ENCODE data around the gene LGALS3.

The LGALS3 gene

GRCh38 chr14:55103971-55104954, 24.8 kb upstream of the LGALS3 start:
- no peaks in the 10 kb centered on the region for H3K9me3 ChIP-seq (ENCODE audit: control insufficient read depth, low read length)
- H3K27ac ChIP-seq, result peak overlapping the region; percentile 30
- no peak overlapping the region for H3K4me2 ChIP-seq (ENCODE audit: low read length)
- H3K4me1 ChIP-seq, result peaks cover 4% of the 10 kb centered on the region
- no peaks in the 10 kb centered on the region for H3K36me3 ChIP-seq (ENCODE audit: control insufficient read depth, insufficient read depth, low read length)
- no peak for TF ChIP-seq CTCF (IDR thresholded peaks at IDR 0.05)
- H3K27me3 ChIP-seq (ENCODE audit: control insufficient read depth, insufficient read depth, low read length), result no peaks in the 10 kb centered on the region
- no peak overlapping the region for H2AFZ ChIP-seq
- H3K4me3 ChIP-seq (ENCODE audit: low read depth, low read length), result no peak overlapping the region
- no peaks in the 10 kb centered on the region for H3K79me2 ChIP-seq
- H3K9ac ChIP-seq, result no peak overlapping the region

DNA sequence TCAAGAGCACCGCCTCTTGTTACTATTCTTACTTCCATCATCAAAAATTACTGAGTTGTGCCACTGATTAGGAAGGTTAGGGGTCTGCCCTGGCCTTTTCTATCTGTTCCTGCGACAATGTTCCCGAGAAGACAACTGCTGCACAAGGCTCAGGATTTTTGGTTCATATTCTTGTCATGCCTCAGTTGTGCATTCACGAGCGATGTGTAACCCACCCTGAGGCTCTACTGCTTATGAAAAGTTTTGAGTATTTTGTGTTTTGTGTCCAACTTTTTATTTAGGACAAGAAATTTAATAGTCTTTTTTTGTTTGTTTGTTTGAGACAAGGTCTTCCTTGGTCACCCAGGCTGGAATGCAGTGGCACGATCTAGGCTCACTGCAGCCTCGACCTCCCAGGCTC, 23.1 kb upstream of the LGALS3 start:
- Histone ChIP-seq H3K27ac (no peak overlapping the region), H3K4me2 (ENCODE audit: low read length) (no peak overlapping the region), H3K9ac (no peak overlapping the region), H2AFZ (no peak overlapping the region), H3K4me1 (peaks cover 4% of the 10 kb centered on the region), H3K27me3 (ENCODE audit: control insufficient read depth, insufficient read depth, low read length) (no peaks in the 10 kb centered on the region), H3K4me3 (ENCODE audit: low read depth, low read length) (no peak overlapping the region), H3K9me3 (ENCODE audit: control insufficient read depth, low read length) (no peaks in the 10 kb centered on the region), H3K36me3 (ENCODE audit: control insufficient read depth, insufficient read depth, low read length) (no peaks in the 10 kb centered on the region), H3K79me2 (no peaks in the 10 kb centered on the region)
- no peak for TF ChIP-seq CTCF (IDR thresholded peaks at IDR 0.05)

- no peak overlapping the region for H3K9ac ChIP-seq
Measured at GRCh38 chr14:55107766-55108554, 21.1 kb upstream of the LGALS3 start.

DNA sequence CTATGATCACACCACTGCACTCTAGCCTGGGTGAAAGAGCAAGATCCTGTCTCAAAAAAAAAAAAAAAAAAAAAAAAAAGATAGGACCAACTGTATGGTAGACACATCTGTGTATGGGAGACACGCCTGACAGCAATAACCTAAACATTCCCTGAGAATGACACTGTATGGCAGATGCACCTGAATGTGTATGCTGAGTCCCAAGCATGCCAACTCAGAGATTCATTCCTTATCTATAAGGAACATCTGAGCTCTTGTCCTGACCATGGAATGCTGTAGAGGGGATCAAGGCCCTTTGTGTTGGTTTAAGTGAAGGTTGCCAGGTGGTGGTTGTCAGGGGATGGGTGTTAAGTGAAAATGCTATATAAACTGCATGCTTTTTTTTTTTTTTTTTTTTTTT, 19.2 kb upstream of the LGALS3 start:
- Histone ChIP-seq H2AFZ (no peak overlapping the region), H3K27ac (no peak overlapping the region), H3K4me3 (ENCODE audit: low read depth, low read length) (no peak overlapping the region), H3K79me2 (no peaks in the 10 kb centered on the region), H3K4me1 (peaks cover 4% of the 10 kb centered on the region), H3K9ac (no peak overlapping the region), H3K27me3 (ENCODE audit: control insufficient read depth, insufficient read depth, low read length) (no peaks in the 10 kb centered on the region), H3K36me3 (ENCODE audit: control insufficient read depth, insufficient read depth, low read length) (no peaks in the 10 kb centered on the region), H3K4me2 (ENCODE audit: low read length) (no peak overlapping the region), H3K9me3 (ENCODE audit: control insufficient read depth, low read length) (no peaks in the 10 kb centered on the region)
- TF ChIP-seq CTCF (IDR thresholded peaks at IDR 0.05), result no peak

More at GRCh38 chr14:55107766-55108554, 21.1 kb upstream of the LGALS3 start:
- no peaks in the 10 kb centered on the region for H3K79me2 ChIP-seq
- no peaks in the 10 kb centered on the region for H3K36me3 ChIP-seq (ENCODE audit: control insufficient read depth, insufficient read depth, low read length)
- TF ChIP-seq CTCF (IDR thresholded peaks at IDR 0.05), result no peak
- H3K27ac ChIP-seq, result peak overlapping the region; percentile 65
- no peak overlapping the region for H3K4me3 ChIP-seq (ENCODE audit: low read depth, low read length)
- peaks cover 4% of the 10 kb centered on the region for H3K4me1 ChIP-seq
- no peak overlapping the region for H3K4me2 ChIP-seq (ENCODE audit: low read length)
- H3K27me3 ChIP-seq (ENCODE audit: control insufficient read depth, insufficient read depth, low read length), result no peaks in the 10 kb centered on the region
- no peaks in the 10 kb centered on the region for H3K9me3 ChIP-seq (ENCODE audit: control insufficient read depth, low read length)
- H2AFZ ChIP-seq, result peak overlapping the region; percentile 44
